GM18907 (cell line): ENCODE data around the gene SHF.

Experiments
- ATAC-seq: cut with Tn5 transposase; IDR thresholded peaks from one replicate; pipeline ENCODE4 v1.9.1; 2021; ENCODE audit warnings: mild to moderate bottlenecking, moderate library complexity; ENCODE audit not compliant: unreplicated experiment

Gene SHF

GRCh38 chr15:45169608-45170480 is 17.9 kb downstream of the SHF start:
- ATAC-seq, result no peak

GRCh38 chr15:45168751-45169551 is 18.8 kb downstream of the SHF start:
- no peak for ATAC-seq

GRCh38 chr15:45168286-45168685 is 19.5 kb downstream of the SHF start:
- no peak for ATAC-seq

- no peak for ATAC-seq
These were observed 20.0 kb downstream of the SHF start for GRCh38 chr15:45167631-45168205.

GRCh38 chr15:45166834-45167630 is 20.7 kb downstream of the SHF start:
- peak; percentile 93 for ATAC-seq

GRCh38 chr15:45165536-45165935 is 22.2 kb downstream of the SHF start:
- ATAC-seq, result no peak

- ATAC-seq, result no peak
These were observed 22.9 kb downstream of the SHF start for GRCh38 chr15:45164914-45165313.

GRCh38 chr15:45163508-45163856 is 24.3 kb downstream of the SHF start:
- no peak for ATAC-seq

- ATAC-seq, result peak; percentile 43
These were observed 24.8 kb downstream of the SHF start for GRCh38 chr15:45162771-45163507.

GRCh38 chr15:45161666-45162065 is 26.1 kb downstream of the SHF start:
- ATAC-seq, result no peak

GRCh38 chr15:45157974-45158373 is 29.8 kb downstream of the SHF start:
- no peak for ATAC-seq

- no peak for ATAC-seq
These were observed 30.9 kb downstream of the SHF start for GRCh38 chr15:45156744-45157455.

GRCh38 chr15:45155739-45156138 is 32.0 kb downstream of the SHF start:
- ATAC-seq, result no peak

GRCh38 chr15:45151998-45152828 is 35.6 kb downstream of the SHF start:
- ATAC-seq, result no peak

- ATAC-seq, result no peak
These were observed 36.8 kb downstream of the SHF start for GRCh38 chr15:45150997-45151396.

- ATAC-seq, result no peak
These were observed 37.3 kb downstream of the SHF start for GRCh38 chr15:45150481-45150880.

- no peak for ATAC-seq
These were observed 38.7 kb downstream of the SHF start for GRCh38 chr15:45149060-45149459.
